ENCODE results near the gene IVD.

IVD gene

GRCh38 chr15:40459391-40460015 lies 53.9 kb downstream of the IVD start:
- TF ChIP-seq EGR1 (IDR thresholded peaks at IDR 0.05) (no peak), CEBPB (IDR thresholded peaks at IDR 0.05) (no peak), EP300 (IDR thresholded peaks at IDR 0.05; ENCODE audit: borderline replicate concordance) (no peak), MAX (IDR thresholded peaks at IDR 0.05) (no peak)

GRCh38 chr15:40460404-40460803 lies 54.8 kb downstream of the IVD start:
- TF ChIP-seq USF1 (IDR thresholded peaks at IDR 0.05) (no peak), CEBPB (IDR thresholded peaks at IDR 0.05) (no peak), CREB1 (IDR thresholded peaks at IDR 0.05; ENCODE audit: low read depth) (no peak), ZBTB7A (IDR thresholded peaks at IDR 0.05; ENCODE audit: low read depth) (no peak), TAF1 (IDR thresholded peaks at IDR 0.05; ENCODE audit: low read depth) (no peak)

- TF ChIP-seq CEBPB (IDR thresholded peaks at IDR 0.05) (no peak), YY1 (IDR thresholded peaks at IDR 0.05; ENCODE audit: low read depth) (no peak), NFIC (IDR thresholded peaks at IDR 0.05) (no peak), MAX (IDR thresholded peaks at IDR 0.05) (no peak), RAD21 (IDR thresholded peaks at IDR 0.05; ENCODE audit: low read depth) (no peak), EGR1 (IDR thresholded peaks at IDR 0.05) (no peak), CREB1 (IDR thresholded peaks at IDR 0.05; ENCODE audit: low read depth) (no peak), TCF12 (IDR thresholded peaks at IDR 0.05; ENCODE audit: low read depth) (no peak), EP300 (IDR thresholded peaks at IDR 0.05; ENCODE audit: borderline replicate concordance) (no peak), TAF1 (IDR thresholded peaks at IDR 0.05; ENCODE audit: low read depth) (no peak), USF1 (IDR thresholded peaks at IDR 0.05) (no peak), ZBTB7A (IDR thresholded peaks at IDR 0.05; ENCODE audit: low read depth) (no peak), REST (IDR thresholded peaks at IDR 0.05; ENCODE audit: low read depth) (no peak), FOXM1 (IDR thresholded peaks at IDR 0.05; ENCODE audit: borderline replicate concordance, low read depth) (no peak), TEAD4 (IDR thresholded peaks at IDR 0.05) (no peak)
Observed at GRCh38 chr15:40461958-40462357, 56.4 kb downstream of the IVD start.

GRCh38 chr15:40463279-40463678 lies 57.7 kb downstream of the IVD start:
- TF ChIP-seq TAF1 (IDR thresholded peaks at IDR 0.05; ENCODE audit: low read depth) (no peak), REST (IDR thresholded peaks at IDR 0.05; ENCODE audit: low read depth) (no peak), MAX (IDR thresholded peaks at IDR 0.05) (no peak), NFIC (IDR thresholded peaks at IDR 0.05) (no peak), TCF12 (IDR thresholded peaks at IDR 0.05; ENCODE audit: low read depth) (no peak), RAD21 (IDR thresholded peaks at IDR 0.05; ENCODE audit: low read depth) (no peak), TEAD4 (IDR thresholded peaks at IDR 0.05) (no peak), CEBPB (IDR thresholded peaks at IDR 0.05) (no peak), CREB1 (IDR thresholded peaks at IDR 0.05; ENCODE audit: low read depth) (no peak)

- no peak for TF ChIP-seq ZBTB7A (IDR thresholded peaks at IDR 0.05; ENCODE audit: low read depth)
- TF ChIP-seq NFIC (IDR thresholded peaks at IDR 0.05), result no peak
- TF ChIP-seq CEBPB (IDR thresholded peaks at IDR 0.05), result no peak
- no peak for TF ChIP-seq EP300 (IDR thresholded peaks at IDR 0.05; ENCODE audit: borderline replicate concordance)
- TF ChIP-seq USF1 (IDR thresholded peaks at IDR 0.05), result no peak
- no peak for TF ChIP-seq YY1 (IDR thresholded peaks at IDR 0.05; ENCODE audit: low read depth)
- TF ChIP-seq TEAD4 (IDR thresholded peaks at IDR 0.05), result no peak
- TF ChIP-seq TAF1 (IDR thresholded peaks at IDR 0.05; ENCODE audit: low read depth), result no peak
- TF ChIP-seq FOXM1 (IDR thresholded peaks at IDR 0.05; ENCODE audit: borderline replicate concordance, low read depth), result no peak
- no peak for TF ChIP-seq TCF12 (IDR thresholded peaks at IDR 0.05; ENCODE audit: low read depth)
- TF ChIP-seq CREB1 (IDR thresholded peaks at IDR 0.05; ENCODE audit: low read depth), result no peak
- TF ChIP-seq EGR1 (IDR thresholded peaks at IDR 0.05), result no peak
- no peak for TF ChIP-seq MAX (IDR thresholded peaks at IDR 0.05)
Observed at GRCh38 chr15:40463886-40464545, 58.4 kb downstream of the IVD start.

Measured in Ishikawa (cell line).